Vagina (tissue), 2 donors: ENCODE data around the gene EXOC6. TPM values are rescaled to one million over a fixed set of nuclear protein-coding genes. Genes with fewer than 3 reads are reported as not detected.

Source experiments
- DNase-seq, 2 donors: peaks; one replicate each; pipeline ENCODE4 v3.0.0-alpha.2; 2017; ENCODE audit errors: extremely low spot score in 2 of 2
- H3K27ac ChIP-seq: fragments of 200-600 bp; sonication (generic); one replicate; pipeline ENCODE4 v1.5.1; 2019
- H3K27me3 ChIP-seq: fragments of 200-600 bp; sonication (generic); one replicate; pipeline ENCODE4 v1.5.1; 2019
- H3K36me3 ChIP-seq, 2 donors: fragments of 200-600 bp; sonication (generic); one replicate each; pipeline ENCODE4 v1.5.1; 2017 to 2019
- H3K4me1 ChIP-seq: fragments of 200-600 bp; sonication (generic); one replicate; pipeline ENCODE4 v1.5.1; 2019
- H3K4me3 ChIP-seq, 2 donors: fragments of 200-600 bp; sonication (generic); 1 replicate in 1 of 2; 2 replicates in 1 of 2; pipeline ENCODE4 v1.5.1; 2016 to 2019
- H3K9me3 ChIP-seq: fragments of 200-600 bp; sonication (generic); one replicate; pipeline ENCODE4 v1.5.1; 2019
- CTCF ChIP-seq, 3 experiments: fragments of 450-650 bp in 2 of 3; fragments of 200-600 bp in 1 of 3; sonication (generic) in 1 of 3; IDR thresholded peaks; one replicate each; pipeline ENCODE4 v1.5.1; 2017 to 2019; ENCODE audit warnings: antibody characterized with exemption in 3 of 3, mild to moderate bottlenecking in 2 of 3, moderate library complexity in 2 of 3
- POLR2A ChIP-seq, 2 donors: fragments of 450-650 bp; IDR thresholded peaks; one replicate each; pipeline ENCODE4 v1.6.1; 2017; ENCODE audit warnings: antibody characterized with exemption in 2 of 2, mild to moderate bottlenecking in 2 of 2, moderate library complexity in 2 of 2
- POLR2AphosphoS5 ChIP-seq, 2 donors: sonication (generic); formaldehyde crosslinking; IDR thresholded peaks; one replicate each; pipeline ENCODE4 v1.9.0; 2017; ENCODE audit warnings: antibody characterized with exemption in 2 of 2, mild to moderate bottlenecking in 2 of 2, low read depth in 1 of 2; ENCODE audit not compliant: insufficient read depth in 1 of 2
- intact Hi-C: fragments of 100-400 bp; cut with DNase I; formaldehyde crosslinking; loops from one replicate; pipeline ENCODE4 v1.15.1; 2023
- total RNA-seq: library from RNA; depleted of rRNA; stranded (reverse); fragments of >200 nt; gene quantifications from one replicate; pipeline ENCODE4 v1.2.3, GENCODE V29; 2016

The EXOC6 gene
- total RNA-seq, 1 donor from 2014 or later = 9.3 TPM

- no peak for TF ChIP-seq POLR2A (IDR thresholded peaks at IDR 0.05)
- no peak for TF ChIP-seq CTCF (IDR thresholded peaks at IDR 0.05)
- no peak for TF ChIP-seq POLR2AphosphoS5 (IDR thresholded peaks at IDR 0.05; ENCODE audit: insufficient read depth in 1 of 2, low read depth in 1 of 2)
- Histone ChIP-seq H3K9me3 (no peaks in the 10 kb centered on the region), H3K27ac (no peak overlapping the region), H3K4me3 (no peak overlapping the region), H3K27me3 (peaks cover 10% of the 10 kb centered on the region), H3K4me1 (peaks cover 25% of the 10 kb centered on the region), H3K36me3 (no peaks in the 10 kb centered on the region)
- intact Hi-C loops = no loop called here
- DNase-seq = no peak
These were observed 229.6 kb downstream of the EXOC6 start for GRCh38 chr10:93077860-93078337.

DNA sequence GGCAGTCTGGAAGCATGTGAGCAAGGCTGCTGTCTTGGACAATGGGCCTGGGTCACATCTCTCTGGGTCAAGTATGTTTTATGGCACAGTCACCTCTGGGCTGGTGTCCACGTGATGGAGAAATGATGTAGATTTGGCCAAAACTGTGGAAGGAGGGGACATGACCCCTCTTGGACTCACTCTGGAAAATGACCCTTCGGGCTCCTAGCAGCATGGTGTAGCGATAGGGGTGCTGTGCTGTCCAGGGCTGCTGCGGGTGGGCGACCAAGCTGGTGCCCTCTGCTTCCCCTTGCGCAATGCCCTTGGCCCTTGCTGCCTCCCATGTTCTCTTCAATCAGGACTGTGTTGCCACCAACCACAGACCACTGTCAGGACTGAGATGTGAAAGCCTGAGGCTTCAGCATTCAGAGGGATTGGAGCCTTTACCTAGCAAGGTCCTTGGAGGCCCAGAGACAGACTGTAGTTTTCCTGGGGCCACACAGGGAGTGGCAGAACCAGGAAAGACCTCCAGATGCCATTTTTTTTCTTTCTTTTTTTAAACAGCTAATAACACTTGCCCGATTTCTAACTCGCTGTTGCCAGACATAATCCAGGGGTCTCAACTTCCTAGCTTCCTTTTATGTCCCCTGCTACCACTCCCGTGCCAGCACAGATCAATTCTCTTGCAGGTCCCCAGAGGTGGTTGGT lies 231.5 kb downstream of the EXOC6 start:
- Histone ChIP-seq H3K4me3 (no peak overlapping the region), H3K9me3 (no peaks in the 10 kb centered on the region), H3K4me1 (peaks cover 6% of the 10 kb centered on the region), H3K36me3 (no peaks in the 10 kb centered on the region), H3K27ac (no peak overlapping the region), H3K27me3 (no peaks in the 10 kb centered on the region)
- intact Hi-C loops = no loop called here
- peak; percentile 44 to 67 for DNase-seq
- no peak for TF ChIP-seq POLR2A (IDR thresholded peaks at IDR 0.05)
- no peak for TF ChIP-seq CTCF (IDR thresholded peaks at IDR 0.05)
- no peak for TF ChIP-seq POLR2AphosphoS5 (IDR thresholded peaks at IDR 0.05; ENCODE audit: insufficient read depth in 1 of 2, low read depth in 1 of 2)

GRCh38 chr10:93080350-93081046 lies 232.2 kb downstream of the EXOC6 start:
- no peak overlapping the region for H3K4me3 ChIP-seq
- no peaks in the 10 kb centered on the region for H3K4me1 ChIP-seq
- no peaks in the 10 kb centered on the region for H3K36me3 ChIP-seq
- DNase-seq = peak; percentile 78 to 87
- H3K27me3 ChIP-seq = no peaks in the 10 kb centered on the region
- intact Hi-C loops = no loop called here
- peak; percentile 32 to 63 (median 50) for TF ChIP-seq CTCF (IDR thresholded peaks at IDR 0.05)
- no peak for TF ChIP-seq POLR2AphosphoS5 (IDR thresholded peaks at IDR 0.05; ENCODE audit: insufficient read depth in 1 of 2, low read depth in 1 of 2)
- no peak overlapping the region for H3K27ac ChIP-seq
- no peaks in the 10 kb centered on the region for H3K9me3 ChIP-seq

- H3K27me3 ChIP-seq = no peaks in the 10 kb centered on the region
- peak; percentile 74 to 81 for DNase-seq
- H3K36me3 ChIP-seq = no peaks in the 10 kb centered on the region
- intact Hi-C loops = no loop called here
- H3K4me3 ChIP-seq = no peak overlapping the region
- H3K9me3 ChIP-seq = no peaks in the 10 kb centered on the region
- H3K4me1 ChIP-seq = no peaks in the 10 kb centered on the region
- TF ChIP-seq POLR2AphosphoS5 (IDR thresholded peaks at IDR 0.05; ENCODE audit: insufficient read depth in 1 of 2, low read depth in 1 of 2) (no peak), POLR2A (IDR thresholded peaks at IDR 0.05) (no peak), CTCF (IDR thresholded peaks at IDR 0.05) (no peak)
- no peak overlapping the region for H3K27ac ChIP-seq
These were observed 233.0 kb downstream of the EXOC6 start for GRCh38 chr10:93081318-93081717.

GRCh38 chr10:93081834-93082233 lies 233.5 kb downstream of the EXOC6 start:
- Histone ChIP-seq H3K27me3 (no peaks in the 10 kb centered on the region), H3K27ac (no peak overlapping the region), H3K4me1 (no peaks in the 10 kb centered on the region), H3K4me3 (no peak overlapping the region), H3K36me3 (no peaks in the 10 kb centered on the region), H3K9me3 (no peaks in the 10 kb centered on the region)
- TF ChIP-seq POLR2A (IDR thresholded peaks at IDR 0.05) = no peak
- no peak for TF ChIP-seq CTCF (IDR thresholded peaks at IDR 0.05)
- no peak for TF ChIP-seq POLR2AphosphoS5 (IDR thresholded peaks at IDR 0.05; ENCODE audit: insufficient read depth in 1 of 2, low read depth in 1 of 2)
- intact Hi-C loops = no loop called here
- peak; percentile 34 to 74 for DNase-seq
